ENCODE data around the gene SPDYE18.
"Not testable (repeated sequence)": the region's sequence is repeated elsewhere in the genome, so short reads cannot be mapped to it uniquely, and the experiment has no call there.

SPDYE18 gene

DNA sequence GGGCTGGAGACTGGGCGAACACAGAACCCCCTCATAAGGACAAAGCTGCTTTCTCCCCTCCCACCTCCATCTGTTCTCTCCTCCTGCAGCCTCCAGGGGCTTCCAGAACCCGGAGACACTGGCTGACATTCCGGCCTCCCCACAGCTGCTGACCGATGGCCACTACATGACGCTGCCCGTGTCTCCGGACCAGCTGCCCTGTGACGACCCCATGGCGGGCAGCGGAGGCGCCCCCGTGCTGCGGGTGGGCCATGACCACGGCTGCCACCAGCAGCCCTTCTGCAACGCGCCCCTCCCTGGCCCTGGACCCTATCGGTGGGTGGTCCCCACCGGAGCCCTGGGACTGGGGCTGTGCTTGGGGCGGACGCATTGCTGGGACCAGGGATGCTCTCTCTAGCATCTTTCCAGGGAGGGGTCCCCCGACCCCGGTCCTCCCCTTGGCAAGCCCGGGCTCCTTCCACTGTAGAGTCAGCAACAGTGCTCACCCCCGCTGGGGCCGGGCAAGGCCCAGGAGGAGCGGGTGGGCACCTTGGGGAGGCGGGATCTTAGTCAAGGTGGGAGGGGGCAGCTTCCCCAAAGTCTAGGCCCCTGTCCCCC lies 56.8 kb downstream of the SPDYE18 start:
- not testable (repeated sequence) for DNase-seq (ENCODE audit: low read depth)

DNA sequence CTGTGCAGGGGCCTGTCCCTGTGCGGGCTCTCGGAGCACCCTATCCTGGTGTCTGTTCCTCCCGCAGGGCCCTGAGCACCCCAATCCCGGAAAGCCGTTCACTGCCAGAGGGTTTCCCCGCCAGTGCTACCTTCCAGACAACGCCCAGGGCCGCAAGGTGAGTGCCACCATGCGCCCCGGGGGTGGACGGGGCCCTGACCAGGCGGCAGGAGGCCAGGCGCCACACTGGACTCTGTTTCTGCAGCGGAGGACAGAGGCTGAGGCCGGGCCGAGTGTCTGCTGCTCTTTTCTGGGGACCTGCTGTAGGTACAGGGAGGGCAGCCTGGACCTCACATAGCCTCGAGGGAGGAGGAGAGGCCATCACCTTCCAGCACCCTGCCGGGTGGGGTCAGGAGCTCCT lies 58.2 kb downstream of the SPDYE18 start:
- not testable (repeated sequence) for DNase-seq (ENCODE audit: low read depth)

DNA sequence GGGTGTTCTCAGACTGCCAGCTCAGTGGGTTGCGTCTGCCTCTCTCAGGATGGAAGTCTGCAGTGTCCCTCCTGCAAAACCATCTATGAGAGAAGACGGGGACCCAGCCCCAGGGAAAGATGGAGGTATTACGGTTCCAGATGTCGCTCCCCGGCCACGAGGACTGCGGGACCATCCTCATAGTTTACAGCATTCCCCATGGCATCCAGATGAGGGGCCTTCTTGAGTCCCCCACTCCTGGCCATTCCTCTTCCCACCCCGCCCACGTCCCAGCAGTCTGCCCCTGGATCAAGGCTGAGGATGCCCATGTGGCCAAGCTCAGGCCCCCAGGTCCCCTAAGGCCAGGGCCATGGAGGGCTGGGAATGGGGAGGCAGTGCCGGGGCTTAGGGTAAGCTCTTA lies 59.1 kb downstream of the SPDYE18 start:
- not testable (repeated sequence) for DNase-seq (ENCODE audit: low read depth)

DNA sequence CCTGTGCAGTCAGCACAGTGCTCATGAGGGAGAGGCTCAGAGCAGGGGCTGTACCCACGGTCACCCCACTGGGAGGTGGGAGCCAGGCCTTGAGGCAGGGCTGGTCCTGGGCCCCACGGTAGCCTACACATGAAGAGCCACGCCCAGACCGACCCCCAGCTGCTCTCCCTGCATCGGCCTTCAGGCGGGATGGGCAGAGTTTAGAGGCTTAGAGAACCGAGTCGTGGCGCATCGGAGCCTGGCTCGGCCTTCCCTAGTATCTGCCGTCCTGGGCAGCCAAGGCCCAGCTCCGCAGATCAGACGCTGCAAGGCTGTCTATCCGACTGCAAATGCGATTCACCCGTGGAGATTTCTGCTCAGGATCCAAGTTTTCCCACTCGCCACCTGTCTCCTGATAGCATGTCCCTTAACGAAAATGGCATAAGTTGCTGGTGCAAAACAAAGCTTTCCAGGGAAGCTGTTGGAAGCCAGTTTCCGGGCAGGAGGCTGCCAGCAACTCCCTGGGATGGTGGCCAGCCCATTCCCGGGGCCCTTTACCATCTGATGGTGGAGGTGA lies 59.6 kb downstream of the SPDYE18 start:
- not testable (repeated sequence) for DNase-seq (ENCODE audit: low read depth)

DNA sequence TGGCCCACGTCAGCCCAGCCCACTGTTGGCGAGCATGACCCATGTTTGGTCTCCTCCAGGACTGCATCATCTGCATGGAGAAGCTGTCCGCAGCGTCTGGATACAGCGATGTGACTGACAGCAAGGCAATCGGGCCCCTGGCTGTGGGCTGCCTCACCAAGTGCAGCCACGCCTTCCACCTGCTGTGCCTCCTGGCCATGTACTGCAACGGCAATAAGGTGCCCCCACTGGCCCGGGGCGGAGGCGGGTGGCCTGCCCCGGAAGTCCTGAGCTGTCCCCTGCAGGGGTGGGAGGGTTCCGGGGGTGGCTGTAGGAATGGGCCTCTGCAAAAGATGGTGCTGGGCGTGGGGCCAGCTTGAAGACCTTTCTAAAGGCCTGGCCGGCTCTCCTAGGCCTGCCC lies 60.3 kb downstream of the SPDYE18 start:
- DNase-seq (ENCODE audit: low read depth), result not testable (repeated sequence)

All from activated T-cell treated with anti-CD3 and anti-CD28 coated beads for 24 hours (primary cell).